Breast epithelium (tissue), 4 donors: Measurements from ENCODE around the gene CAMK1G. TPM values are rescaled to one million over a fixed set of nuclear protein-coding genes. Genes with fewer than 3 reads are reported as not detected.

Experiments used
- DNase-seq, 2 donors: peaks; one replicate each; pipeline ENCODE4 v3.0.0-alpha.2; 2019; ENCODE audit warnings: low spot score in 2 of 2
- H3K27ac ChIP-seq, 2 donors: fragments of 200-600 bp; sonication (generic) in 1 of 2; one replicate each; pipeline ENCODE4 v1.5.1; 2016 to 2019; ENCODE audit warnings: mild to moderate bottlenecking in 1 of 2
- H3K27me3 ChIP-seq, 2 donors: fragments of 200-600 bp; sonication (generic) in 1 of 2; one replicate each; pipeline versions ENCODE4 v1.5.1 to v1.6.0; 2017 to 2019; ENCODE audit warnings: control low read depth in 1 of 2, mild to moderate bottlenecking in 1 of 2
- H3K36me3 ChIP-seq: fragments of 200-600 bp; one replicate; pipeline ENCODE4 v1.5.1; 2019
- H3K4me1 ChIP-seq, 2 donors: fragments of 200-600 bp; sonication (generic); one replicate each; pipeline ENCODE4 v1.5.1; 2016 to 2019; ENCODE audit warnings: control low read depth in 1 of 2
- H3K4me3 ChIP-seq, 3 donors: fragments of 200-600 bp; sonication (generic); 1 replicate in 2 of 3; 2 replicates in 1 of 3; pipeline ENCODE4 v1.5.1; 2016 to 2019; ENCODE audit warnings: mild to moderate bottlenecking in 3 of 3, moderate library complexity in 2 of 3
- H3K9me3 ChIP-seq, 2 donors: fragments of 200-600 bp; sonication (generic) in 1 of 2; one replicate each; pipeline ENCODE4 v1.5.1; 2016 to 2019; ENCODE audit warnings: control low read depth in 1 of 2
- POLR2A ChIP-seq: fragments of 450-650 bp; IDR thresholded peaks from one replicate; pipeline ENCODE4 v1.6.1; 2016; ENCODE audit warnings: antibody characterized with exemption, mild to moderate bottlenecking, moderate library complexity
- POLR2AphosphoS5 ChIP-seq, 3 donors: sonication (generic); formaldehyde crosslinking; IDR thresholded peaks; one replicate each; pipeline ENCODE4 v1.6.1; 2017; ENCODE audit warnings: antibody characterized with exemption in 3 of 3
- intact Hi-C: fragments of 100-400 bp; cut with DNase I; formaldehyde crosslinking; loops from one replicate; pipeline ENCODE4 v1.15.1; 2023; ENCODE audit warnings: low total_unique reads
- total RNA-seq, 3 donors: library from RNA; depleted of rRNA; stranded (reverse); fragments of >200 nt; gene quantifications; one replicate each; pipeline ENCODE4 v1.1.0, GENCODE V29; 2016
- TF ChIP-seq, protein P1 (sequence below), 3 donors: fragments of 450-650 bp; IDR thresholded peaks; one replicate each; pipeline ENCODE4 v1.5.1; 2016 to 2017; ENCODE audit warnings: antibody characterized with exemption in 3 of 3, mild to moderate bottlenecking in 3 of 3, moderate library complexity in 3 of 3

Gene CAMK1G
- total RNA-seq, 3 donors from 2014 or later, result 0.16 to 1.8 TPM; not detected in 1

DNA sequence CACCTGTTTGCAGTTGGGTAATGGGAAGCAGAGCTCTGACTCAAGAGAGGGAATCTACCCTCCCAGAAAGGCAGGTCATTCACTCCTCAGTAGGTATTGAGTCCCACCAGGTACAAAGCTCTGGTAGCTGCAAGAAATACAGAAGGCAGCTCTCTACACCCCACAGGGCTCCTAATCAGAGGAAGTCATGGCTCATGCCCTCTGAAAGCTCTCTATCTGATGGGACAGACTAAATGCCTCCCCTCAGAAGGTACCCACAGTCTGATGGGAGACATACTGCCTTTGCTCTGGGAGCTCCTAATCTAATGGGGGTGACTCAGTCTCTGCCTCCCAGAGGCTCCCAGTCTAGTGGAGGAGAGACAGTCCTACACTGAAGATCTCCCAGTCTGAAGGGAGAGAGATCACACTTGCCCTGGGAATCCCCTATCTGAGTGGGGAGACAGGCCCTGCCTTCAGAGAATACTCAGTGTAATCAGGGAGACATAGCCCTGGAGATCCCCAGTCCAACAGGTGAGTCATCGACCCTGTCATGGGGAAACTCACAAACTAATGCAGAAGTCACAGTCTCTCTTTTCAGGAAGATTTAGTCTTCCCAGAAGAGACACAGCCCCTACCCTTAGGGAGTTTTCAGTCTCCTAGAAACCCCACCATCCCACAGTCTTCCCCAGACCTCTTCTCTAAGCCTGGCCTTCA, 23.7 kb downstream of the CAMK1G start:
- no peak overlapping the region for H3K27ac ChIP-seq
- H3K4me3 ChIP-seq, result no peak overlapping the region
- intact Hi-C loops, result no loop called here
- TF ChIP-seq, protein P1, sequence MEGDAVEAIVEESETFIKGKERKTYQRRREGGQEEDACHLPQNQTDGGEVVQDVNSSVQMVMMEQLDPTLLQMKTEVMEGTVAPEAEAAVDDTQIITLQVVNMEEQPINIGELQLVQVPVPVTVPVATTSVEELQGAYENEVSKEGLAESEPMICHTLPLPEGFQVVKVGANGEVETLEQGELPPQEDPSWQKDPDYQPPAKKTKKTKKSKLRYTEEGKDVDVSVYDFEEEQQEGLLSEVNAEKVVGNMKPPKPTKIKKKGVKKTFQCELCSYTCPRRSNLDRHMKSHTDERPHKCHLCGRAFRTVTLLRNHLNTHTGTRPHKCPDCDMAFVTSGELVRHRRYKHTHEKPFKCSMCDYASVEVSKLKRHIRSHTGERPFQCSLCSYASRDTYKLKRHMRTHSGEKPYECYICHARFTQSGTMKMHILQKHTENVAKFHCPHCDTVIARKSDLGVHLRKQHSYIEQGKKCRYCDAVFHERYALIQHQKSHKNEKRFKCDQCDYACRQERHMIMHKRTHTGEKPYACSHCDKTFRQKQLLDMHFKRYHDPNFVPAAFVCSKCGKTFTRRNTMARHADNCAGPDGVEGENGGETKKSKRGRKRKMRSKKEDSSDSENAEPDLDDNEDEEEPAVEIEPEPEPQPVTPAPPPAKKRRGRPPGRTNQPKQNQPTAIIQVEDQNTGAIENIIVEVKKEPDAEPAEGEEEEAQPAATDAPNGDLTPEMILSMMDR (IDR thresholded peaks at IDR 0.05), result no peak
- TF ChIP-seq POLR2A (no peak), POLR2AphosphoS5 (IDR thresholded peaks at IDR 0.05) (no peak)
- DNase-seq, result no peak
- H3K4me1 ChIP-seq, result no peaks in the 10 kb centered on the region
- H3K27me3 ChIP-seq, result no peaks in the 10 kb centered on the region
- H3K9me3 ChIP-seq, result no peaks in the 10 kb centered on the region
- H3K36me3 ChIP-seq, result no peaks in the 10 kb centered on the region

DNA sequence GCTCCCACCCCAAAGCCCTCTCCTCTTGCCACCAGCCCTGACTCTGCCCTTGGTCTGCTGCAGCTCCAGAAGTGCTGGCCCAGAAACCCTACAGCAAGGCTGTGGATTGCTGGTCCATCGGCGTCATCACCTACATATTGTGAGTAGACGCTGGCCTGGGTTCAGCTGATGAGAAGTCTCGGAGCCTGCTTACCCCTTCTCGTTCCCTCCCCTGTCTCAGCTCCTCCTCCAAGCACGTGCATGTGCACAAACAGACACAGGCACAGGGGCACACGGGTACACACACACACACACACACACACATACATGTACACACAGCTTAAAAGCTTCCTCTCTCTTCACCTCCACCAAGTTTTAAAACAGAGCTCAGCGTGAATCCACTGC, 24.3 kb downstream of the CAMK1G start:
- no peaks in the 10 kb centered on the region for H3K27me3 ChIP-seq
- H3K4me1 ChIP-seq, result no peaks in the 10 kb centered on the region
- TF ChIP-seq, protein P1 (IDR thresholded peaks at IDR 0.05), result no peak
- TF ChIP-seq POLR2AphosphoS5 (IDR thresholded peaks at IDR 0.05) (no peak), POLR2A (no peak)
- DNase-seq, result no peak
- intact Hi-C loops, result no loop called here
- no peaks in the 10 kb centered on the region for H3K36me3 ChIP-seq
- H3K27ac ChIP-seq, result no peak overlapping the region
- H3K4me3 ChIP-seq, result no peak overlapping the region
- no peaks in the 10 kb centered on the region for H3K9me3 ChIP-seq

DNA sequence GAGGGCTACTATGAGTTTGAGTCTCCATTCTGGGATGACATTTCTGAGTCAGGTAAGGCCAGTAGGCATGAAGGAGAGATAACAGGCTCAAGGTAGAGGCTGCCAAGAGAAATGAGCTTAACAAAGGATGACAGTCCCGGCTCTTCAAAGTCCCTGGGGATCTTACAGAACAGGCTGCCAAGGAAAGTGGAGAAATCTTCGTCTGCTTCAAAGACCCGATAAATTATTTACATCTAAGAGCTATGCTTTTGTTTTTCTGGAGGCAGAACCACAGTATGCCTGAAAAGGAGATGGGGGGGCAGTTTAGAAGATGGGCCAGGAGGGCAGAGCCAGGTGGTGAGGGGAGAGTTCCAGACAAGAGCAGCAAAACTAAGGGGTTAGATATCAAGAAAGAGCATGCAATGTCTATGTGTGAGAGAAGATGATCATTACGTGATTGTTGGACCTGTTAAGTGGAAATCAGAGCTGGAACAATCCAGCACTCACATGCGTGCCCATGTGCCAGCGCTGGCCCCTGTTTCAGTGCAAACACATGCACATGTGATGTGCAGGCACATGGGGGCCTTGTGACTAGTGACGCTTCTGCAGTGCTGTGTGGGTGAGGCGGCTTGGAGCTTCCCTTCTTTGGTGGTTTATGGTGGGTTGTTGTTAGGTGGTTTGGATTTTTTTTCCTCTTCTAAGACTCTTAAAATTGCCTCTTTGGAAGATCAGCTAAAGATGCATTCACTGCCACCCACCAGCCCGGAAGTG, 25.7 kb downstream of the CAMK1G start:
- Histone ChIP-seq H3K27me3 (no peaks in the 10 kb centered on the region), H3K27ac (no peak overlapping the region), H3K4me1 (no peaks in the 10 kb centered on the region), H3K4me3 (no peak overlapping the region), H3K36me3 (no peaks in the 10 kb centered on the region), H3K9me3 (no peaks in the 10 kb centered on the region)
- no peak for DNase-seq
- TF ChIP-seq POLR2AphosphoS5 (IDR thresholded peaks at IDR 0.05), result no peak
- TF ChIP-seq, protein P1 (IDR thresholded peaks at IDR 0.05), result no peak
- no peak for TF ChIP-seq POLR2A
- intact Hi-C loops, result no loop called here

DNA sequence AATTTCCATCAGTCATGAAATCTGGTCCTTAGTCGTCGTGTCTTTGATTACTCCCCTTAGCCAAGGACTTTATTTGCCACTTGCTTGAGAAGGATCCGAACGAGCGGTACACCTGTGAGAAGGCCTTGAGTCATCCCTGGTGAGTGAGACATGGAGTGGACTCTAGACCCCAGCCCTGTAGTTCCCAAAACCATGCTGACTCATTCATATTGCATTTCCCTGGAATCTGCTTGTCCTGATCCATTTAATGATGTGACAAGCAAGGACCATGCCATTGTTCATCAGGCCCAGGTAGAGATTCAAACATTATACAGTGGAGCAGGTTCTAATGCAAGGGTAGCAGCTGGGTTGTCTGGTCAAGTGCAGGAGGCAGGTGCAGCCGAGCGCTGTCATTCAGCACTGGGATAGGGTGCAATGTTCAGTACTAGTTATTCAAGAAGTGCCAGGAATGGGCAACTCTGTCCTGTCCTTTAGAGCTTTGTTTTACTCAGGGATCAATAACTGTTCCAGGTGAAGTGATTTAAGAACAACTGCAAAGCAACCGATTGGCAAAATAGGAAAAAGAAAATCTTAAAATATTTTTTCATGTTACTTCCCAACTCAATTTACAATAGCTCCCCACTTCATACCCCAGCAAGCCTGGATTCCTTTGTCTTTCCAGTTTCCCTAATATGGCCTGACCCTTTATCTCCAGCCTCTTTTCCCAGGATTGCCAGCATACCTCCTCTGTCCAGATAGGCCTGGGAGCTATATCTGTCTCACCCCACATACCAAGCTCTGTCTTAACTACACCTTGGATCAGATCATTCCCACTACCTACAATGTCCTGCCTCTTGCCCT, 26.5 kb downstream of the CAMK1G start:
- no peak for DNase-seq
- Histone ChIP-seq H3K27ac (no peak overlapping the region), H3K4me1 (no peaks in the 10 kb centered on the region), H3K27me3 (no peaks in the 10 kb centered on the region), H3K9me3 (no peaks in the 10 kb centered on the region), H3K36me3 (no peaks in the 10 kb centered on the region), H3K4me3 (no peak overlapping the region)
- intact Hi-C loops, result no loop called here
- no peak for TF ChIP-seq POLR2A
- no peak for TF ChIP-seq POLR2AphosphoS5 (IDR thresholded peaks at IDR 0.05)
- TF ChIP-seq, protein P1 (IDR thresholded peaks at IDR 0.05), result no peak

DNA sequence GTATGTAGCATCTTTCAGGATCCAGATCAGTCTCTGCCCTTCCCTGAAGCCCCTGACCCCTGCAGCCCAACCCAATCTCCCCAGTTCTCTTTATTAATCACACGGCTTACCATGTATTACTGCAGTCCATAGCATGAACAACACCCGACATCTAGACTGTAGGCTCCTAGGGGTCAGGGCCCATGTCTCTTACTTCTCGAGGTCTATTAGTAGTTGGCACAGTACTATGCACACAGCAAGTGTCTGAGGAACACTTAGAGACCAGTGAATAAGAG, 27.1 kb downstream of the CAMK1G start:
- TF ChIP-seq POLR2AphosphoS5 (IDR thresholded peaks at IDR 0.05) (no peak), POLR2A (no peak)
- intact Hi-C loops, result no loop called here
- Histone ChIP-seq H3K4me1 (no peaks in the 10 kb centered on the region), H3K36me3 (no peaks in the 10 kb centered on the region), H3K27me3 (no peaks in the 10 kb centered on the region), H3K9me3 (no peaks in the 10 kb centered on the region), H3K27ac (no peak overlapping the region), H3K4me3 (no peak overlapping the region)
- no peak for DNase-seq
